ENCODE results near the gene PRR5.

PRR5 gene

DNA sequence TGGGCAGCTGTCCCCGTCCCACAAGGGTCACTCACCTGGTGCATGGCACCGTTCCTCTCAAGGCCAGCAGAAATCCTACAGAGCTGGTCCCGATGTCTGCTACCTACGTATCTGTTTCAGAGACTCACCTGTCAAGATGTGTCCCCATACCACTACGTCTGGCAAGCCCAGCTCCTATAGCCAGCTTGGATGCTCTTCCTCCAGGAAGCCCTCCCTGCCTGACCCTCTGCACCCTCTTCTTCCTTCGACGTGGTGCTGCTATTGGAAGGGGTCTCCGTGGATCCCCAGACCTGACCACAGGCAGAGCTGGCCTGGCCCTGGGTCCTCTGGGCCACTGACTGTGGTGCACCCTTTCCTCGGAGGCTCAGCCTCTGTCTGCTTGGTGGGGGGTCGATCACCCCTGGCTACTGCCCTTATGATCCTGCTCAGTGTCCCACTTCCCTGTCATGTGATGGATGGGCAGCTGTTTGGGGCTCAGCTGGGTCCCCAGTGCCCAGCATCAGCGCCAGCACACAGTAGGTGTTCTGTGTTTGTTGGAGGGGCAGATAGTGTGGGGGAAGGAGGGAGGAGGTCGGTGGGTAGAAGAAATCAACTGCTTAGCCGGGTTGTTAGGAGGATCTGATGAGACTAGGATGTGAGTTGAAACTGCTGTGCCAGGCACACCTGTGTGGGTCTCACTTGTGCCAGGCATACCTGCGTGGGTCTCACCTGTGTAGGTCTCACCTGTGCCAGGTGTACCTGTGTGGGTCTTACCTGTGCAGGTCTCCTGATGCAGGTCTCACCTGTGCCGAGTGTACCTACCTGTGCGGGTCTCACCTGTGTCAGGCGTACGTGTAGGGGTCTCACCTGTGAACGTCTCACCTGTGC is 28.7 kb downstream of the PRR5 start:
- Histone ChIP-seq H3K9ac (ENCODE audit: insufficient read length) (no peak overlapping the region), H3K9me3 (ENCODE audit: low read depth, low read length) (no peaks in the 10 kb centered on the region), H3K36me3 (ENCODE audit: insufficient read depth, low read length) (no peaks in the 10 kb centered on the region), H3K27ac (no peak overlapping the region), H3K4me3 (no peak overlapping the region)
- no peak for DNase-seq (ENCODE audit: low read depth, low spot score)
- TF ChIP-seq POLR2AphosphoS5 (IDR thresholded peaks at IDR 0.05; ENCODE audit: borderline replicate concordance, low read depth, low read length) (no peak), EZH2 (IDR thresholded peaks at IDR 0.05) (no peak), FOXP2 (optimal IDR thresholded peaks at IDR 0.05; ENCODE audit: control extremely low read depth, extremely low read length, insufficient read depth) (no peak)

DNA sequence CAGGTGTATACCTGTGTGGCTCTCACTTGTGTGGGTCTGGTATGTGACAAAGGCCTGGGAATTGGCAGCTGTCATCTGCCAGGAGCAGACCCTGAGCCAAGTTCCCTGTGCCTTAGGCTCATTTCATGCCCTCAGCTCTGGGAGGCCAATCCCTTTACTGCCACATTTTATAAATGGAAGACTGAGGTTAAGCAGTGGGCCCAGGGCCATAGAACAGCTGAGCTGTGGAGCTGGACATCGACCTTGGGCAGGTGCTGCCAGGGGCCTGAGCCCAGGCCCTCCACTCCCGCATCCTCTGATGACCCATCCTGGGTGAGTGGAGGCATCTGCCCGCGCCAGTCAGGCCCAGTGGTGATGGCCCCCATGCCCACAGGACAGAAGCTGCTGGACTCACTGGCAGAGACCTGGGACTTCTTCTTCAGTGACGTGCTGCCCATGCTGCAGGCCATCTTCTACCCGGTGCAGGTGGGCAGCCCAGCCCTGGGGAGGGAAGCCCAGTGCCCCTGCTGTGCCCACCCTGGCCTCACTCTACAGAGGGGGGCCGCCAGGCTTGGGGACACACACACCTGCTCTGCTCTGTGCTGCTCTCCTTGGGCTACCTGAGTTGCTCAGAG is 29.5 kb downstream of the PRR5 start:
- H3K9me3 ChIP-seq (ENCODE audit: low read depth, low read length): no peaks in the 10 kb centered on the region
- DNase-seq (ENCODE audit: low read depth, low spot score): no peak
- no peak overlapping the region for H3K9ac ChIP-seq (ENCODE audit: insufficient read length)
- TF ChIP-seq EZH2 (IDR thresholded peaks at IDR 0.05) (no peak), FOXP2 (optimal IDR thresholded peaks at IDR 0.05; ENCODE audit: control extremely low read depth, extremely low read length, insufficient read depth) (no peak), POLR2AphosphoS5 (IDR thresholded peaks at IDR 0.05; ENCODE audit: borderline replicate concordance, low read depth, low read length) (no peak)
- H3K4me3 ChIP-seq: no peak overlapping the region
- no peaks in the 10 kb centered on the region for H3K36me3 ChIP-seq (ENCODE audit: insufficient read depth, low read length)
- H3K27ac ChIP-seq: no peak overlapping the region

DNA sequence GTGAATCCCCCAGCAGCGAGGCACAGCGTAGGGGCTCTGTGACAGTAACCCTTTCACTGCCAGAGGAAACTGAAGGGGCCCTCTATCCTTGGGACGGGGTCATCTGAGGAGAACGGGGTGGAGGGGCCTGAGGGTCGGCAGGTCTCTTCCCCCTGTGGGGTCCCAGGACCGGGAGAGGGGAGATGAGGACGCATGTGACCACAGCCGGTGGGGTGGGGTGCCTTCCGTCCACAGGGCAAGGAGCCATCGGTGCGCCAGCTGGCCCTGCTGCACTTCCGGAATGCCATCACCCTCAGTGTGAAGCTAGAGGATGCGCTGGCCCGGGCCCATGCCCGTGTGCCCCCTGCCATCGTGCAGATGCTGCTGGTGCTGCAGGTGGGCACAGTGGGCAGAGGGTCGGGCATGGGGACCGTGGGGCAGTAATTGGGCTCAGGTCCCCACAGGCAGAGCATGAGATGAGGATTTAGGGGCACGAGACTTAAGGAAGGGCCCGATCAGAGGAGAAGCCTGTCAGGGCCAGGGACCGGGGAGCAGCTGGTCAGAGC is 30.1 kb downstream of the PRR5 start:
- H3K4me3 ChIP-seq: no peak overlapping the region
- no peak overlapping the region for H3K9ac ChIP-seq (ENCODE audit: insufficient read length)
- H3K36me3 ChIP-seq (ENCODE audit: insufficient read depth, low read length): no peaks in the 10 kb centered on the region
- H3K27ac ChIP-seq: no peak overlapping the region
- DNase-seq (ENCODE audit: low read depth, low spot score): no peak
- no peaks in the 10 kb centered on the region for H3K9me3 ChIP-seq (ENCODE audit: low read depth, low read length)
- no peak for TF ChIP-seq FOXP2 (optimal IDR thresholded peaks at IDR 0.05; ENCODE audit: control extremely low read depth, extremely low read length, insufficient read depth)
- no peak for TF ChIP-seq POLR2AphosphoS5 (IDR thresholded peaks at IDR 0.05; ENCODE audit: borderline replicate concordance, low read depth, low read length)
- TF ChIP-seq EZH2 (IDR thresholded peaks at IDR 0.05): no peak

DNA sequence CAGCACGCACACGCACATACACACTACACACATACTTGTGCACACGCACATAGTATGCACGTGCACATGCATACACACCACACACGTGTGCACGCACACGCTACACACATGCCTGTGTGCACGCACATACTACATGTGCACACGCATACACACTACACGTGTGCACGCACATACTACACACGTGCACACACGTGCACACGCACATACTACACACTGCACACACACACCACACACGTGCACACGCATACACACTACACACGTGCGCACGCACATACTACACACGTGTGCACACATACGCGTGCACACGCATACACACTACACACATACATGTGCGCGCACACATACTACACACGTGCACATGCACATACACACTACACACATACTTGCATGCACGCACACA is 30.7 kb downstream of the PRR5 start:
- Histone ChIP-seq H3K36me3 (ENCODE audit: insufficient read depth, low read length) (no peaks in the 10 kb centered on the region), H3K9me3 (ENCODE audit: low read depth, low read length) (no peaks in the 10 kb centered on the region), H3K9ac (ENCODE audit: insufficient read length) (no peak overlapping the region), H3K27ac (no peak overlapping the region), H3K4me3 (no peak overlapping the region)
- no peak for TF ChIP-seq EZH2 (IDR thresholded peaks at IDR 0.05)
- TF ChIP-seq POLR2AphosphoS5 (IDR thresholded peaks at IDR 0.05; ENCODE audit: borderline replicate concordance, low read depth, low read length): no peak
- TF ChIP-seq FOXP2 (optimal IDR thresholded peaks at IDR 0.05; ENCODE audit: control extremely low read depth, extremely low read length, insufficient read depth): no peak
- DNase-seq (ENCODE audit: low read depth, low spot score): no peak

DNA sequence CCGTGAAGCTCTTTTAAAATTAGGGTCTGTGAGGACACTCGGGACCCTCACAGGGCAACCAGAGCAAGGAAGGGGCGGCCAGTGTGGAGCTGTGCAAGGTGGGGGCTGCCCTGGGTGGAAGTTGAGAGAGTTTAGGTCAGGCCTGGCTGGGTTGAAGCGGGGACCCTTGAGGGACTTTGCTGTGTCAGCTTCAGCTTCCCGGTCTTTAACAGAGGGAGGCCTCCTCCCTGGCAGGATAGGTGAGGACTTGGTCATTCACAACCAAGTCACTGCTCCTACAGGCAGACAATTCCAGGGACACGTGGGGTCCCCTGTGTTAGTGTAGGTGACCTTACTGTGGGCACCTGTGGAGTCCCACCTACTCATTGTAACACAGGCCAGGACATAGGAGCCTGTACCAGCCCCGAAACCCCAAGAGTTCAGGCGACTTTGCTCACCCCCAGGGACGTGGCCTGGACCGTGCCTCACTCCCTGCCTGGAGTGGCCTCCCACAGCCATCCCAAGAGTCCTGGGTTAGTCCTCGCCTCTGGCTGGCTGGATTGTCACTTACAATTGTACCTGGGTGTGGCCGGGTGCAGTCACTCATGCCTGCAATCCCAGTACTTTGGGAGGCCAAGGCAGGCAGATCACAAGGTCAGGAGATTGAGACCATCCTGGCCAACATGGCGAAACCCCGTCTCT is 31.6 kb downstream of the PRR5 start:
- no peak overlapping the region for H3K4me3 ChIP-seq
- no peaks in the 10 kb centered on the region for H3K9me3 ChIP-seq (ENCODE audit: low read depth, low read length)
- no peak overlapping the region for H3K27ac ChIP-seq
- no peak for TF ChIP-seq POLR2AphosphoS5 (IDR thresholded peaks at IDR 0.05; ENCODE audit: borderline replicate concordance, low read depth, low read length)
- no peak for TF ChIP-seq FOXP2 (optimal IDR thresholded peaks at IDR 0.05; ENCODE audit: control extremely low read depth, extremely low read length, insufficient read depth)
- TF ChIP-seq EZH2 (IDR thresholded peaks at IDR 0.05): no peak
- H3K36me3 ChIP-seq (ENCODE audit: insufficient read depth, low read length): no peaks in the 10 kb centered on the region
- DNase-seq (ENCODE audit: low read depth, low spot score): no peak
- no peak overlapping the region for H3K9ac ChIP-seq (ENCODE audit: insufficient read length)

DNA sequence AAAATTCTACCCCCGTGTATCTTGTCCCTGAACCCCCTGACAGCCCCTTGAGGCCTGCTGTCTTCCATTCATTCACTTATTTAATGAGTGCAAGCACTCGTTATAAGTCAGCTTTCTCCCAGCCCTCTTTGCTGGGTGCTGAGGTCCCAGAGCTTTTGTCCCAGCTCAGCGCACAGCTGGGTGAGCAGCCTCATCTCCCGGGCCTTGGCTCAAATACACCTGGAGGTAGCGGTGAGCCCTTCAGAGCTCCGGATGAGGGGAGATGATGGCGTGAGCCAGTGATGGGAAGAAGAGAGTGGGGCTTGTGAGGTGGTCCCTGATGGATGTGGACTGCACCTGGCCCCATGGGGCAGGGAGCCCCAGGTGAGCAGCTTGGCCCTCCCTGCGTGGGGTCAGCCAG is 32.3 kb downstream of the PRR5 start:
- no peak for DNase-seq (ENCODE audit: low read depth, low spot score)
- no peaks in the 10 kb centered on the region for H3K36me3 ChIP-seq (ENCODE audit: insufficient read depth, low read length)
- no peaks in the 10 kb centered on the region for H3K9me3 ChIP-seq (ENCODE audit: low read depth, low read length)
- no peak overlapping the region for H3K4me3 ChIP-seq
- no peak for TF ChIP-seq EZH2 (IDR thresholded peaks at IDR 0.05)
- TF ChIP-seq FOXP2 (optimal IDR thresholded peaks at IDR 0.05; ENCODE audit: control extremely low read depth, extremely low read length, insufficient read depth): no peak
- no peak for TF ChIP-seq POLR2AphosphoS5 (IDR thresholded peaks at IDR 0.05; ENCODE audit: borderline replicate concordance, low read depth, low read length)
- H3K27ac ChIP-seq: no peak overlapping the region
- H3K9ac ChIP-seq (ENCODE audit: insufficient read length): no peak overlapping the region

DNA sequence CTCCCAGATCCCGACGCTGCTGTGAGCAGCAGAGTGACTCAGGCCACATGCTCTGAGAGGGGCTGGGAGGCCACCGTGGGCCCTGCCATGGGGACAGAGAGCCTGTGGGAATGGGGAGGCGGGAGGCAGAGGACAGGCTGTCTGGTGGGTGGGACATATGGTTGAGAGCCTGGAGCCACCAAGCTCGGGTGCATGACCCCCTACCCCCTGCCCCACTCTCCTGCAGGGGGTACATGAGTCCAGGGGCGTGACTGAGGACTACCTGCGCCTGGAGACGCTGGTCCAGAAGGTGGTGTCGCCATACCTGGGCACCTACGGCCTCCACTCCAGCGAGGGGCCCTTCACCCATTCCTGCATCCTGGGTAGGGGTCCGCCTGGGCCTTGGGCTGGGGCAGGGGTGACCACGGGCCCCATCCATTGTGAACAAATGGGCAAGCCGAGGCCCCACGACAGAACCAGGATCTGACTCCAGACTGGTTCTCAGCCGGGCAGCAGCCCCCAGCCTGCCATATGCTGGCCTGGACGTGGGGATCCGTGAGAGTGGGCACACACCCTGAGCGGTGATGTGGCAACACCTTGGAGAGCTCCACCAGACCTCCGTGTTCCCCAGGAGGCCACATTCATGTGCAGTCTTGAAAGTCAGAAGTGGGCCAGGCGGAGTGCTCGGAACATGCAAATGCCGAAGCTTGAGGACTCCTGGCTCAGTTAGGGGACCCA is 33.0 kb downstream of the PRR5 start:
- Histone ChIP-seq H3K9me3 (ENCODE audit: low read depth, low read length) (no peaks in the 10 kb centered on the region), H3K27ac (no peak overlapping the region), H3K4me3 (no peak overlapping the region), H3K9ac (ENCODE audit: insufficient read length) (no peak overlapping the region), H3K36me3 (ENCODE audit: insufficient read depth, low read length) (no peaks in the 10 kb centered on the region)
- TF ChIP-seq EZH2 (IDR thresholded peaks at IDR 0.05) (no peak), POLR2AphosphoS5 (IDR thresholded peaks at IDR 0.05; ENCODE audit: borderline replicate concordance, low read depth, low read length) (no peak; the same call in 1 of the 2 replicates), FOXP2 (optimal IDR thresholded peaks at IDR 0.05; ENCODE audit: control extremely low read depth, extremely low read length, insufficient read depth) (no peak)
- no peak for DNase-seq (ENCODE audit: low read depth, low spot score)
